ENCODE results near the gene PAGR1.
A peak's percentile ranks its signal among the peaks of the same experiment; 100 is the strongest.

The PAGR1 gene

DNA sequence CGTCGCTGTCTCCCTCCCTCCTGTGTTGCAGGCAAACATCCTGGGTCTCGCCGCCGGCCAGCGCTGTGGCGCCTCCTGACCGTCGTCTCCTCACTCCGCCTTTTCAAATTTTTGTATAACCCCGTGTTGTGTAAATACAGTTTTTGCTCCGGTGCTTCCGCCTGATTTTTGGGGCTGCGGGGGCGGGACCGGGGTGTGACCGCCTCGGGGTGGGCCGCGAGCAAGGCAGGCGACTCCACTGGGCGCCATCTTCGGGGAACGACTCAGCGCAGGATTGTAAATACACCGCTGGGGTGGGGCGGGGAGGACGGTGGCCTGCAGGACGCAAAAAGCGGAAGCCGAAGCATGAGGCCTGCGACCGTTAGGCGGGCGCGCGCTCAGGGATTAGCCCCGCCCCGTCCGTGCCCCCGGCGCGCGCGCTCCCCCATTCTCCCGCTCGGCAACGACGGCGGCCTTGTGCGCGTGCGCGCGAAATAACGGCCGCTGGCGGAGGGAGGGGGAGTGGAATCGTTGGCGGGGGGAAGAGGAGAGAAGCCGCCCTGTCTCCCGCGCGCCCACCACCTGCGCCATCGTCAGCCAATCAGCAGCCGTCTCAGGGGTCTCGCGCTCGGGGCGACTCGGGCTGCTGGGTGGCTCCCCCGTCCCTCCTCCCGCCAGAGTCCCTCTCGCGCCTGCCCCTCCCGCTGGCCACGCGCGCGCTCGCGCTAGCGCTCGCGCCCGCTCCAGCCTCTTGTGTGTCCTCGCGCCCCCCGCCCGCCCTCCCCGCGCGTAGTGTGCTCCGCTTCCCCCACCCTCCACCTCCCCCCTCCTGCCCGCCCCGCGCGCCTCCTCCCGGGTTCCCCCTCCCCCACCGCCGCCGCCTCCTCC, 10.5 kb upstream of the PAGR1 start (continued):
- TF ChIP-seq, protein P1, sequence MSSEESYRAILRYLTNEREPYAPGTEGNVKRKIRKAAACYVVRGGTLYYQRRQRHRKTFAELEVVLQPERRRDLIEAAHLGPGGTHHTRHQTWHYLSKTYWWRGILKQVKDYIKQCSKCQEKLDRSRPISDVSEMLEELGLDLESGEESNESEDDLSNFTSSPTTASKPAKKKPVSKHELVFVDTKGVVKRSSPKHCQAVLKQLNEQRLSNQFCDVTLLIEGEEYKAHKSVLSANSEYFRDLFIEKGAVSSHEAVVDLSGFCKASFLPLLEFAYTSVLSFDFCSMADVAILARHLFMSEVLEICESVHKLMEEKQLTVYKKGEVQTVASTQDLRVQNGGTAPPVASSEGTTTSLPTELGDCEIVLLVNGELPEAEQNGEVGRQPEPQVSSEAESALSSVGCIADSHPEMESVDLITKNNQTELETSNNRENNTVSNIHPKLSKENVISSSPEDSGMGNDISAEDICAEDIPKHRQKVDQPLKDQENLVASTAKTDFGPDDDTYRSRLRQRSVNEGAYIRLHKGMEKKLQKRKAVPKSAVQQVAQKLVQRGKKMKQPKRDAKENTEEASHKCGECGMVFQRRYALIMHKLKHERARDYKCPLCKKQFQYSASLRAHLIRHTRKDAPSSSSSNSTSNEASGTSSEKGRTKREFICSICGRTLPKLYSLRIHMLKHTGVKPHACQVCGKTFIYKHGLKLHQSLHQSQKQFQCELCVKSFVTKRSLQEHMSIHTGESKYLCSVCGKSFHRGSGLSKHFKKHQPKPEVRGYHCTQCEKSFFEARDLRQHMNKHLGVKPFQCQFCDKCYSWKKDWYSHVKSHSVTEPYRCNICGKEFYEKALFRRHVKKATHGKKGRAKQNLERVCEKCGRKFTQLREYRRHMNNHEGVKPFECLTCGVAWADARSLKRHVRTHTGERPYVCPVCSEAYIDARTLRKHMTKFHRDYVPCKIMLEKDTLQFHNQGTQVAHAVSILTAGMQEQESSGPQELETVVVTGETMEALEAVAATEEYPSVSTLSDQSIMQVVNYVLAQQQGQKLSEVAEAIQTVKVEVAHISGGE (tag by site-specific recombination; conservative IDR thresholded peaks at IDR 0.05; ENCODE audit: low read depth), result peak; percentile 82
- 0 out of 2 replicates have a peak, but pooled peaks have one; percentile 26 for TF ChIP-seq ZNF239 (tag by site-specific recombination; IDR thresholded peaks at IDR 0.05)
- TF ChIP-seq ZNF571 (tag by site-specific recombination; IDR thresholded peaks at IDR 0.05), result no peak
- TF ChIP-seq, protein P2, sequence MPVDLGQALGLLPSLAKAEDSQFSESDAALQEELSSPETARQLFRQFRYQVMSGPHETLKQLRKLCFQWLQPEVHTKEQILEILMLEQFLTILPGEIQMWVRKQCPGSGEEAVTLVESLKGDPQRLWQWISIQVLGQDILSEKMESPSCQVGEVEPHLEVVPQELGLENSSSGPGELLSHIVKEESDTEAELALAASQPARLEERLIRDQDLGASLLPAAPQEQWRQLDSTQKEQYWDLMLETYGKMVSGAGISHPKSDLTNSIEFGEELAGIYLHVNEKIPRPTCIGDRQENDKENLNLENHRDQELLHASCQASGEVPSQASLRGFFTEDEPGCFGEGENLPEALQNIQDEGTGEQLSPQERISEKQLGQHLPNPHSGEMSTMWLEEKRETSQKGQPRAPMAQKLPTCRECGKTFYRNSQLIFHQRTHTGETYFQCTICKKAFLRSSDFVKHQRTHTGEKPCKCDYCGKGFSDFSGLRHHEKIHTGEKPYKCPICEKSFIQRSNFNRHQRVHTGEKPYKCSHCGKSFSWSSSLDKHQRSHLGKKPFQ (tag by site-specific recombination; IDR thresholded peaks at IDR 0.05), result peak; percentile 69

DNA sequence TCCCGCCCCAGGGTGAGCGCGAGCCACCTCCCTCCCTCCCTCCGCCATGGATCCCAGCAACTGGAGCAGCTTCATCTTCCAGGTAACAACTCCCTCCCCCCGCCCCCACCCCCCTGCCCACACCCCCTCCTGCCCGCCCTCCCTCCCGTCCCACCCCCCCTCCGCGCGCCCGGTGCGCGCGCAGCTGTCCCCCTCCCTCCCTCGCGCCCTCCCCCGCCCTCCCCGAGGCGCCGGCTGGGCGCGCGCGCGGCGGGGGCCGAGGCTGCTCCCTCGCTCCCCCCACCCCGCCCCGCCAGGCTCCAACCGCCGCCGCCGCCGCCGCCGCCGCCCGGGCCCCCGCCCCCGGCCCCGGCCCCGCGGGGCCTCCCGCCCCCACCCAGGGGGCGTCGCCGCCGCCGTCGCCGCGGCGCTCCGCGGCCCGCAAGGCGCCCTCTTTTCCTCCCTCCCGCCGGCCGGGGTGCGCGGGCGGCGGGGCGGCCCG, 9.8 kb upstream of the PAGR1 start, which contains the start of gene MAZ:
Gene MAZ (plus strand): TSS at position 431 of the 481 bp plus-strand sequence. CDS start 173 bp downstream, outside the sequence.
- TF ChIP-seq ZNF366 (tag by site-specific recombination; conservative IDR thresholded peaks at IDR 0.05) (no peak), ZNF19 (tag by site-specific recombination; IDR thresholded peaks at IDR 0.05; ENCODE audit: low read depth) (no peak), ZNF404 (tag by site-specific recombination; IDR thresholded peaks at IDR 0.05) (no peak), ZNF654 (tag by site-specific recombination; IDR thresholded peaks at IDR 0.05; ENCODE audit: low read depth) (no peak), ZNF843 (tag by site-specific recombination; IDR thresholded peaks at IDR 0.05) (no peak)
- TF ChIP-seq, protein P1 (tag by site-specific recombination; conservative IDR thresholded peaks at IDR 0.05; ENCODE audit: low read depth), result no peak
- TF ChIP-seq, protein P3, sequence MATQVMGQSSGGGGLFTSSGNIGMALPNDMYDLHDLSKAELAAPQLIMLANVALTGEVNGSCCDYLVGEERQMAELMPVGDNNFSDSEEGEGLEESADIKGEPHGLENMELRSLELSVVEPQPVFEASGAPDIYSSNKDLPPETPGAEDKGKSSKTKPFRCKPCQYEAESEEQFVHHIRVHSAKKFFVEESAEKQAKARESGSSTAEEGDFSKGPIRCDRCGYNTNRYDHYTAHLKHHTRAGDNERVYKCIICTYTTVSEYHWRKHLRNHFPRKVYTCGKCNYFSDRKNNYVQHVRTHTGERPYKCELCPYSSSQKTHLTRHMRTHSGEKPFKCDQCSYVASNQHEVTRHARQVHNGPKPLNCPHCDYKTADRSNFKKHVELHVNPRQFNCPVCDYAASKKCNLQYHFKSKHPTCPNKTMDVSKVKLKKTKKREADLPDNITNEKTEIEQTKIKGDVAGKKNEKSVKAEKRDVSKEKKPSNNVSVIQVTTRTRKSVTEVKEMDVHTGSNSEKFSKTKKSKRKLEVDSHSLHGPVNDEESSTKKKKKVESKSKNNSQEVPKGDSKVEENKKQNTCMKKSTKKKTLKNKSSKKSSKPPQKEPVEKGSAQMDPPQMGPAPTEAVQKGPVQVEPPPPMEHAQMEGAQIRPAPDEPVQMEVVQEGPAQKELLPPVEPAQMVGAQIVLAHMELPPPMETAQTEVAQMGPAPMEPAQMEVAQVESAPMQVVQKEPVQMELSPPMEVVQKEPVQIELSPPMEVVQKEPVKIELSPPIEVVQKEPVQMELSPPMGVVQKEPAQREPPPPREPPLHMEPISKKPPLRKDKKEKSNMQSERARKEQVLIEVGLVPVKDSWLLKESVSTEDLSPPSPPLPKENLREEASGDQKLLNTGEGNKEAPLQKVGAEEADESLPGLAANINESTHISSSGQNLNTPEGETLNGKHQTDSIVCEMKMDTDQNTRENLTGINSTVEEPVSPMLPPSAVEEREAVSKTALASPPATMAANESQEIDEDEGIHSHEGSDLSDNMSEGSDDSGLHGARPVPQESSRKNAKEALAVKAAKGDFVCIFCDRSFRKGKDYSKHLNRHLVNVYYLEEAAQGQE (tag by site-specific recombination; IDR thresholded peaks at IDR 0.05), result no peak
- H3K4me1 ChIP-seq (ENCODE audit: control insufficient read depth, insufficient read depth, low read length), result peaks cover 17% of the 10 kb centered on the region
- peak within 1 kb of the TSS; percentile 67 for H3K4me3 ChIP-seq (ENCODE audit: low read depth, low read length)
- peak within 1 kb of the TSS; percentile 100 for H3K27ac ChIP-seq (ENCODE audit: extremely low read depth, low read depth, low read length)
- CTCF ChIA-PET, result interaction anchor here (1.0 to 3.0 kb wide), 3 partner anchors 10 to 1240 kb away, joined by 3 to 23 read pairs (median 5); partner anchors contain the start of gene PAGR1
- H3K36me3 ChIP-seq (ENCODE audit: control insufficient read depth in 2 of 2, insufficient read depth in 1 of 2, low read length in 2 of 2), result peaks cover under 1 to 66% of the 10 kb centered on the region in 2 experiments; a peak in 2 of 3 replicates
- H3K9me3 ChIP-seq (ENCODE audit: control insufficient read depth, insufficient read depth, low read depth, low read length), result no peaks in the 10 kb centered on the region
- POLR2A ChIA-PET, result interaction anchor here (0.6 to 4.0 kb wide), 17 partner anchors 9 to 1228 kb away, joined by 3 to 106 read pairs (median 4); partner anchors contain the start of genes ALDOA, HIRIP3, KCTD13 and KIF22
